HUES6 (cell line): ENCODE results near the gene ABCC9.

Experiments used
- H3K27ac ChIP-seq: 2 replicates; pipeline ENCODE4 v1.7.0; 2013; ENCODE audit warnings: low read depth, mild to moderate bottlenecking, low read length, inconsistent platforms
- H3K27me3 ChIP-seq: 2 replicates; pipeline ENCODE4 v1.6.1; 2013; ENCODE audit warnings: low read length; ENCODE audit not compliant: control insufficient read depth, insufficient read depth
- H3K36me3 ChIP-seq: 2 replicates; pipeline ENCODE4 v1.6.1; 2013; ENCODE audit warnings: low read length; ENCODE audit not compliant: control insufficient read depth, insufficient read depth
- H3K4me1 ChIP-seq: 2 replicates; pipeline ENCODE4 v1.6.1; 2013; ENCODE audit warnings: low read length; ENCODE audit not compliant: control insufficient read depth, insufficient read depth
- H3K4me3 ChIP-seq: 2 replicates; pipeline ENCODE4 v1.5.1; 2013; ENCODE audit warnings: low read depth, low read length
- H3K9ac ChIP-seq: one replicate; pipeline ENCODE4 v1.6.1; 2013; ENCODE audit warnings: mild to moderate bottlenecking, low read length
- H3K9me3 ChIP-seq: 2 replicates; pipeline ENCODE4 v1.6.1; 2013; ENCODE audit warnings: low read depth, low read length; ENCODE audit not compliant: control insufficient read depth, insufficient read depth

Gene ABCC9

GRCh38 chr12:21837847-21838246 is 103.4 kb downstream of the ABCC9 start:
- no peak overlapping the region for H3K27ac ChIP-seq
- no peaks in the 10 kb centered on the region for H3K4me1 ChIP-seq
- peaks cover 8% of the 10 kb centered on the region; the same call in 1 of the 2 replicates for H3K27me3 ChIP-seq
- no peaks in the 10 kb centered on the region for H3K9me3 ChIP-seq
- H3K4me3 ChIP-seq, result no peak overlapping the region
- no peak overlapping the region for H3K9ac ChIP-seq
- no peaks in the 10 kb centered on the region for H3K36me3 ChIP-seq

- H3K36me3 ChIP-seq, result no peaks in the 10 kb centered on the region
- no peak overlapping the region for H3K9ac ChIP-seq
- H3K4me3 ChIP-seq, result no peak overlapping the region
- no peak overlapping the region for H3K27ac ChIP-seq
- no peaks in the 10 kb centered on the region for H3K9me3 ChIP-seq
- H3K4me1 ChIP-seq, result no peaks in the 10 kb centered on the region
- H3K27me3 ChIP-seq, result peaks cover 8% of the 10 kb centered on the region; the same call in 1 of the 2 replicates
Observed at GRCh38 chr12:21831791-21832344, 109.4 kb downstream of the ABCC9 start.

- Histone ChIP-seq H3K36me3 (no peaks in the 10 kb centered on the region), H3K27me3 (no peaks in the 10 kb centered on the region), H3K4me1 (no peaks in the 10 kb centered on the region), H3K4me3 (no peak overlapping the region), H3K27ac (no peak overlapping the region), H3K9me3 (no peaks in the 10 kb centered on the region), H3K9ac (no peak overlapping the region)
Observed at GRCh38 chr12:21828779-21829178, 112.4 kb downstream of the ABCC9 start.

GRCh38 chr12:21828136-21828775 is 113.0 kb downstream of the ABCC9 start:
- no peak overlapping the region for H3K4me3 ChIP-seq
- no peak overlapping the region for H3K27ac ChIP-seq

GRCh38 chr12:21827083-21827482 is 114.1 kb downstream of the ABCC9 start:
- Histone ChIP-seq H3K9ac (no peak overlapping the region), H3K4me3 (no peak overlapping the region), H3K4me1 (no peaks in the 10 kb centered on the region), H3K9me3 (no peaks in the 10 kb centered on the region), H3K36me3 (no peaks in the 10 kb centered on the region), H3K27ac (no peak overlapping the region), H3K27me3 (no peaks in the 10 kb centered on the region)

More at GRCh38 chr12:21828136-21828775, 113.0 kb downstream of the ABCC9 start:
- Histone ChIP-seq H3K36me3 (no peaks in the 10 kb centered on the region), H3K4me1 (no peaks in the 10 kb centered on the region), H3K9me3 (no peaks in the 10 kb centered on the region), H3K9ac (no peak overlapping the region), H3K27me3 (no peaks in the 10 kb centered on the region)

GRCh38 chr12:21826618-21826910 is 114.7 kb downstream of the ABCC9 start:
- Histone ChIP-seq H3K36me3 (no peaks in the 10 kb centered on the region), H3K9ac (no peak overlapping the region), H3K9me3 (no peaks in the 10 kb centered on the region), H3K4me3 (no peak overlapping the region), H3K27ac (no peak overlapping the region), H3K27me3 (no peaks in the 10 kb centered on the region), H3K4me1 (no peaks in the 10 kb centered on the region)

GRCh38 chr12:21825886-21826617 is 115.2 kb downstream of the ABCC9 start:
- Histone ChIP-seq H3K9me3 (no peaks in the 10 kb centered on the region), H3K36me3 (no peaks in the 10 kb centered on the region), H3K9ac (no peak overlapping the region), H3K27ac (no peak overlapping the region), H3K27me3 (no peaks in the 10 kb centered on the region), H3K4me1 (no peaks in the 10 kb centered on the region), H3K4me3 (no peak overlapping the region)

- H3K4me3 ChIP-seq, result no peak overlapping the region
- no peaks in the 10 kb centered on the region for H3K36me3 ChIP-seq
- no peaks in the 10 kb centered on the region for H3K9me3 ChIP-seq
- H3K9ac ChIP-seq, result no peak overlapping the region
- H3K27me3 ChIP-seq, result no peaks in the 10 kb centered on the region
- H3K4me1 ChIP-seq, result no peaks in the 10 kb centered on the region
- no peak overlapping the region for H3K27ac ChIP-seq
Observed at GRCh38 chr12:21823581-21823980, 117.6 kb downstream of the ABCC9 start.

GRCh38 chr12:21819678-21820077 is 121.5 kb downstream of the ABCC9 start:
- no peaks in the 10 kb centered on the region for H3K36me3 ChIP-seq
- H3K27me3 ChIP-seq, result no peaks in the 10 kb centered on the region
- H3K4me3 ChIP-seq, result no peak overlapping the region
- no peaks in the 10 kb centered on the region for H3K4me1 ChIP-seq
- no peak overlapping the region for H3K27ac ChIP-seq
- no peak overlapping the region for H3K9ac ChIP-seq
- H3K9me3 ChIP-seq, result no peaks in the 10 kb centered on the region

- H3K27me3 ChIP-seq, result no peaks in the 10 kb centered on the region
- no peaks in the 10 kb centered on the region for H3K36me3 ChIP-seq
- no peak overlapping the region for H3K27ac ChIP-seq
- no peak overlapping the region for H3K9ac ChIP-seq
- H3K9me3 ChIP-seq, result no peaks in the 10 kb centered on the region
- H3K4me3 ChIP-seq, result no peak overlapping the region
- H3K4me1 ChIP-seq, result no peaks in the 10 kb centered on the region
Observed at GRCh38 chr12:21819236-21819635, 122.0 kb downstream of the ABCC9 start.

- H3K27ac ChIP-seq, result no peak overlapping the region
- H3K9me3 ChIP-seq, result no peaks in the 10 kb centered on the region
Observed at GRCh38 chr12:21818627-21819026, 122.6 kb downstream of the ABCC9 start.

More at GRCh38 chr12:21818627-21819026, 122.6 kb downstream of the ABCC9 start:
- Histone ChIP-seq H3K9ac (no peak overlapping the region), H3K4me1 (no peaks in the 10 kb centered on the region), H3K27me3 (no peaks in the 10 kb centered on the region), H3K4me3 (no peak overlapping the region), H3K36me3 (no peaks in the 10 kb centered on the region)
